ENCODE results near the gene RSPH6A.
A peak's percentile ranks its signal among the peaks of the same experiment; 100 is the strongest.

DNA sequence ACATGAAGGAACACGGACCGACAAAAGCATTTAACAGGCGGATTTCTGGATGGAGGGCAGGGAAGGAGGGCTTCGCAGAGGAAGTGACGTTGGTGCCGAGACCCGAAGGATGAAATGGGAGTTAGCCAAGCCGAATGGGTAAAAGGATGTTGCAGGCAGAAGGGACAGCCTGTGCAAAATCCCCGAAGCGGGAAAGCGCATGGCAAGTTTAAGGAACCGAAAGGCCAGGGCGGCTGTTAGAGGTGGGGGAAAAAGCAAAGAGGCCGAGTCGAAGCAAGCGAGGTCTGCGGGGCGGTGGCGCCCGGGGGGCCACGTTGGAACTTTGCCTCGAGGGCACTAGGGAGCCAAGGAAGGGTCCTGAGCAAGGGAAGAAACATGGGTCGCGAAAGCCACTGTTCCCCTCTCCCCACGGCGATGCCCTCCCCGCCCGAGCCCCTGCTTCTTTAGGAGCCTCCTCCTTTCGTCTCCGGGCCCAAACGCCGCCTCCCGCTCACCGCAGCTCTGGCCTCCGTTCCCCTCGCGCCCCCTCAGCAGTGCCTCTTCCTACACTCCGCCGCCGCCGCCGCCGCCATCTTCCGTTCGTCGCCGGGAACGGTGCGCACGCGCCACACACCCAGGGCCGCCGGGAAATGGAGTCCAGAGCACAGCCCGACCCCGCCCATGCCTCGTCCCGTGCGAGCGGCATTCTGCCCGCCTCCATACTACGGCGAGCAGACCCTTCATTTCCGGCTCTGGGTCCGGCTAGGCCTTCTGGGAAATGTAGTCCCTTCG, 47.6 kb upstream of the RSPH6A start, which contains the start of gene SYMPK:
- TF ChIP-seq, protein P1, sequence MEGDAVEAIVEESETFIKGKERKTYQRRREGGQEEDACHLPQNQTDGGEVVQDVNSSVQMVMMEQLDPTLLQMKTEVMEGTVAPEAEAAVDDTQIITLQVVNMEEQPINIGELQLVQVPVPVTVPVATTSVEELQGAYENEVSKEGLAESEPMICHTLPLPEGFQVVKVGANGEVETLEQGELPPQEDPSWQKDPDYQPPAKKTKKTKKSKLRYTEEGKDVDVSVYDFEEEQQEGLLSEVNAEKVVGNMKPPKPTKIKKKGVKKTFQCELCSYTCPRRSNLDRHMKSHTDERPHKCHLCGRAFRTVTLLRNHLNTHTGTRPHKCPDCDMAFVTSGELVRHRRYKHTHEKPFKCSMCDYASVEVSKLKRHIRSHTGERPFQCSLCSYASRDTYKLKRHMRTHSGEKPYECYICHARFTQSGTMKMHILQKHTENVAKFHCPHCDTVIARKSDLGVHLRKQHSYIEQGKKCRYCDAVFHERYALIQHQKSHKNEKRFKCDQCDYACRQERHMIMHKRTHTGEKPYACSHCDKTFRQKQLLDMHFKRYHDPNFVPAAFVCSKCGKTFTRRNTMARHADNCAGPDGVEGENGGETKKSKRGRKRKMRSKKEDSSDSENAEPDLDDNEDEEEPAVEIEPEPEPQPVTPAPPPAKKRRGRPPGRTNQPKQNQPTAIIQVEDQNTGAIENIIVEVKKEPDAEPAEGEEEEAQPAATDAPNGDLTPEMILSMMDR (IDR thresholded peaks at IDR 0.05) = no peak
- no peak for TF ChIP-seq EP300 (IDR thresholded peaks at IDR 0.05)
- TF ChIP-seq POLR2A (IDR thresholded peaks at IDR 0.05; ENCODE audit: low read depth) = peak; percentile 36
- peak; percentile 87 to 97 for TF ChIP-seq POLR2AphosphoS5 (IDR thresholded peaks at IDR 0.05)
